Mesenchymal stem cell (in vitro differentiated cells and primary cell): ENCODE data around the gene IL17REL.

ENCODE experiments used
- DNase-seq: peaks from one replicate; pipeline ENCODE4 v3.0.0-alpha.2; 2013
- H2AFZ ChIP-seq: one replicate; pipeline ENCODE4 v1.6.1; 2013; ENCODE audit warnings: low read depth, mild to moderate bottlenecking, control low read depth, inconsistent platforms, low read length, moderate library complexity
- H2AK5ac ChIP-seq: 2 replicates; pipeline ENCODE4 v1.6.1; 2013; ENCODE audit warnings: low read length, moderate library complexity, mild to moderate bottlenecking, inconsistent platforms; ENCODE audit not compliant: severe bottlenecking
- H2BK120ac ChIP-seq: one replicate; pipeline ENCODE4 v1.6.1; 2013; ENCODE audit warnings: low read depth, mild to moderate bottlenecking, inconsistent platforms, low read length, moderate library complexity
- H2BK12ac ChIP-seq, 2 experiments: one replicate each; pipeline ENCODE4 v1.6.1; 2013; ENCODE audit warnings: inconsistent platforms in 2 of 2, low read length in 2 of 2, mild to moderate bottlenecking in 2 of 2, moderate library complexity in 2 of 2, control low read depth in 1 of 2
- H2BK15ac ChIP-seq: one replicate; pipeline ENCODE4 v1.6.1; 2013; ENCODE audit warnings: mild to moderate bottlenecking, low read depth, inconsistent platforms; ENCODE audit not compliant: poor library complexity, severe bottlenecking
- H2BK5ac ChIP-seq: 2 replicates; pipeline ENCODE4 v1.6.1; 2013; ENCODE audit warnings: low read depth, mild to moderate bottlenecking, low read length, control low read depth, inconsistent platforms; ENCODE audit not compliant: poor library complexity, severe bottlenecking
- H3K14ac ChIP-seq, 2 experiments: one replicate each; pipeline ENCODE4 v1.6.1; 2013; ENCODE audit warnings: inconsistent platforms in 2 of 2, low read length in 2 of 2, control low read depth in 1 of 2, mild to moderate bottlenecking in 1 of 2, moderate library complexity in 1 of 2
- H3K18ac ChIP-seq, 2 experiments: one replicate each; pipeline ENCODE4 v1.6.1; 2013; ENCODE audit warnings: inconsistent platforms in 2 of 2, low read length in 2 of 2, control low read depth in 1 of 2, low read depth in 1 of 2, mild to moderate bottlenecking in 1 of 2
- H3K23ac ChIP-seq, 2 experiments: one replicate each; pipeline ENCODE4 v1.6.1; 2013; ENCODE audit warnings: inconsistent platforms in 2 of 2, low read length in 2 of 2, mild to moderate bottlenecking in 2 of 2, moderate library complexity in 2 of 2, control low read depth in 1 of 2
- H3K27ac ChIP-seq: 2 replicates; pipeline ENCODE4 v1.5.1; 2013; ENCODE audit warnings: mild to moderate bottlenecking, moderate library complexity, low read length, control low read depth, inconsistent platforms; ENCODE audit not compliant: poor library complexity, severe bottlenecking
- H3K27me3 ChIP-seq, 2 experiments: 2 replicates each; pipeline versions ENCODE4 v1.6.1 to v1.7.0; 2013; ENCODE audit warnings: low read length in 2 of 2, mild to moderate bottlenecking in 2 of 2, moderate library complexity in 2 of 2, control low read depth in 1 of 2, inconsistent platforms in 1 of 2; ENCODE audit not compliant: control insufficient read depth in 1 of 2, insufficient read depth in 1 of 2
- H3K36me3 ChIP-seq, 2 experiments: 2 replicates each; pipeline versions ENCODE4 v1.6.1 to v1.7.0; 2013; ENCODE audit warnings: low read length in 2 of 2, control low read depth in 1 of 2, inconsistent platforms in 1 of 2, low read depth in 1 of 2, mild to moderate bottlenecking in 1 of 2; ENCODE audit not compliant: insufficient read depth in 2 of 2, control insufficient read depth in 1 of 2
- H3K4ac ChIP-seq, 2 experiments: one replicate each; pipeline ENCODE4 v1.6.1; 2013; ENCODE audit warnings: inconsistent platforms in 2 of 2, low read length in 2 of 2, mild to moderate bottlenecking in 2 of 2, moderate library complexity in 2 of 2, control low read depth in 1 of 2, low read depth in 1 of 2
- H3K4me1 ChIP-seq: 2 replicates; pipeline ENCODE4 v1.6.1; 2013; ENCODE audit warnings: low read depth, low read length, control low read depth; ENCODE audit not compliant: control insufficient read depth, insufficient read depth
- H3K4me2 ChIP-seq: 2 replicates; pipeline ENCODE4 v1.6.1; 2013; ENCODE audit warnings: low read length, mild to moderate bottlenecking, inconsistent platforms; ENCODE audit not compliant: poor library complexity, severe bottlenecking
- H3K4me3 ChIP-seq, 2 experiments: 2 replicates each; pipeline versions ENCODE4 v1.5.1 to v1.7.0; 2013; ENCODE audit warnings: low read length in 2 of 2, mild to moderate bottlenecking in 2 of 2, control low read depth in 1 of 2, low read depth in 1 of 2; ENCODE audit not compliant: insufficient read depth in 1 of 2
- H3K79me1 ChIP-seq: replicated peaks from 2 replicates; pipeline ENCODE4 v1.6.1; 2013; ENCODE audit warnings: mild to moderate bottlenecking, control low read depth, low read length, inconsistent platforms; ENCODE audit not compliant: poor library complexity, severe bottlenecking
- H3K9ac ChIP-seq: 2 replicates; pipeline ENCODE4 v1.7.0; 2013; ENCODE audit warnings: mild to moderate bottlenecking, low read length, moderate library complexity
- H3K9me3 ChIP-seq: 2 replicates; pipeline ENCODE4 v1.7.0; 2013; ENCODE audit warnings: mild to moderate bottlenecking, low read length; ENCODE audit not compliant: control insufficient read depth
- H4K8ac ChIP-seq: one replicate; pipeline ENCODE4 v1.6.1; 2013; ENCODE audit warnings: inconsistent platforms, mild to moderate bottlenecking, low read length, moderate library complexity
- H4K91ac ChIP-seq: one replicate; pipeline ENCODE4 v1.6.1; 2013; ENCODE audit warnings: mild to moderate bottlenecking, low read length, inconsistent platforms
- WGBS: methylation state at CpG from one replicate; pipeline ENCODE4 v1.1.7; 2013; ENCODE audit warnings: mixed read lengths; 5-methylcytosine and 5-hydroxymethylcytosine counted together

The IL17REL gene

DNA sequence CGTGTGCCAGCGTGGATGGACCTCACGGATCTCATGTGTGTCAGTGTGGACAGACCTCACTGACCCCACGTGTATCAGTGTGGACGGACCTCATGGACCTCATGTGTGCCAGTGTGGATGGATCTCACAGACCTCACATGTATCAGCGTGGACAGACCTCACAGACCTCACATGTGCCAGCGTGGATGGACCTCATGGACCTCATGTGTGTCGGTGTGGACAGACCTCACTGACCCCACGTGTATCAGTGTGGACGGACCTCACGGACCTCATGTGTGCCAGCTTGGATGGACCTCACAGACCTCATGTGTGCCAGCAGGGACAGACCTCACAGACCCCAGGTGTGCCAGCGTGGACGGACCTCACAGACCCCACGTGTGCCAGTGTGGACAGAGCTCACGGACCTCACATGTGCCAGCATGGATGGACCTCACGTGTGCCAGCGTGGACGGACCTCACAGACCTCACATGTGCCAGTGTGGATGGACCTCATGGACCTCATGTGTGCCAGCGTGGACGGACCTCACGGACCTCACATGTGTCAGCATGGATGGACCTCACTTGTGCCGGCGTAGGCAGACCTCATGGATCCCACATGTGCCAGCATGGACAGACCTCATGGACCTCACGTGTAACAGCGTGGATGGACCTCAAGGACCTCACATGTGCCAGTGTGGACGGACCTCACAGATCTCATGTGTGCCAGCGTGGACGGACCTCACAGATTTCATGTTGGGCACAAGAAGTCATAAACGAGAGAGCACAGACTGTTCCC is 27.3 kb upstream of the IL17REL start:
- Histone ChIP-seq H2AFZ (no peak overlapping the region), H2AK5ac (no peak overlapping the region), H3K9me3 (peaks cover 24% of the 10 kb centered on the region), H3K9ac (no peak overlapping the region), H3K27me3 (peaks cover 0 to 29% of the 10 kb centered on the region in 2 experiments), H3K4ac (no peak overlapping the region), H2BK12ac (no peak overlapping the region), H3K4me3 (peak overlapping the region in 1 of 2 experiments; percentile 9), H4K8ac (no peak overlapping the region), H3K14ac (no peak overlapping the region), H2BK5ac (no peak overlapping the region), H3K36me3 (no peaks in the 10 kb centered on the region), H3K23ac (no peak overlapping the region), H3K79me1 (no peaks in the 10 kb centered on the region), H3K27ac (no peak overlapping the region), H3K4me1 (no peaks in the 10 kb centered on the region), H2BK15ac (no peak overlapping the region), H3K18ac (no peak overlapping the region), H3K4me2 (no peak overlapping the region), H4K91ac (no peak overlapping the region), H2BK120ac (no peak overlapping the region)
- WGBS = 90% methylated on average over 29 of the region's 29 CpGs
- no peak for DNase-seq

DNA sequence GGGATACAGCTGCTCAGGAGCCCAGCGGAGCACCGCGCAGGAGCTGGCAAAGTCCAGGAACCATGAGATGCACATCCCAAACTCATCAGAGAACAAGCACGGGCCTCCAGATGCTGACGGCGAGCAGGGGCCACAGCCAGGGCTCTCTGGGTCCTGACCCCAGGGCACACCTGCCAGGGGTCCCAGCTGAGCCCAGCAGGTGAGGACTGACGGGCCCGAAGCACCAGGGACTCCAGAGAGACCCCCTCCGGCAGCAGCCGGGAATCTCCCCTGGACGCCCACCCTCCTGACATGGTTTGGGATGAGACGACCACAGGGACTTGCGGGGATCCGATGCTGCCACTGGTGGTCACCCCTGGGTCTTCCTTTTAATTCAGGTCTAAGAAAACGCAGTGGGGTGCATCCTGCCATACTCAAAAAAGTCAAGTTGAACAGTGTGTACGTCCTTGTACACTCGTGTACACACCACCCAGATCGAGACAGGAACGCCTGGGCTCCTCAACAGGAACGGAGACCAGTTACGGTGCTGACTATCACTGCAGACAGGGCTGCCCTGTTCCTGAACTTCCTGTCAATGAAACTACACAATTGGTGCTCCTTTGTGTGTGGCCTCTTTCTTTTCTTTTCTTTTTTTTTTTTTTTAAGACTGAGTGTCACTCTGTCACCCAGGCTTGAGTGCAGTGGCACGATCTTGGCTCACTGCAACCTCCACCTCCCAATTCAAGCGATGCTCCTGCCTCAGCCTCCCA is 23.6 kb upstream of the IL17REL start:
- H3K18ac ChIP-seq = no peak overlapping the region
- no peak overlapping the region for H2BK120ac ChIP-seq
- H3K27me3 ChIP-seq = peaks cover 11 to 50% of the 10 kb centered on the region in 2 experiments
- H3K23ac ChIP-seq = no peak overlapping the region
- H3K79me1 ChIP-seq = no peaks in the 10 kb centered on the region
- no peaks in the 10 kb centered on the region for H3K4me1 ChIP-seq
- no peak overlapping the region for H2BK5ac ChIP-seq
- H3K4me3 ChIP-seq = no peak overlapping the region
- H3K36me3 ChIP-seq = no peaks in the 10 kb centered on the region
- H2AK5ac ChIP-seq = no peak overlapping the region
- H3K14ac ChIP-seq = no peak overlapping the region
- no peak for DNase-seq
- no peak overlapping the region for H2BK15ac ChIP-seq
- peaks cover 20% of the 10 kb centered on the region for H3K9me3 ChIP-seq
- H4K91ac ChIP-seq = no peak overlapping the region
- no peak overlapping the region for H3K4ac ChIP-seq
- no peak overlapping the region for H4K8ac ChIP-seq
- no peak overlapping the region for H3K27ac ChIP-seq
- H2BK12ac ChIP-seq = no peak overlapping the region
- no peak overlapping the region for H2AFZ ChIP-seq
- WGBS = 89% methylated on average over 23 of the region's 23 CpGs
- no peak overlapping the region for H3K9ac ChIP-seq
- H3K4me2 ChIP-seq = no peak overlapping the region

- no peak overlapping the region for H2BK15ac ChIP-seq
- H2BK12ac ChIP-seq = no peak overlapping the region
- H2BK5ac ChIP-seq = no peak overlapping the region
- H3K14ac ChIP-seq = peak overlapping the region in 1 of 2 experiments; percentile 71
- H3K4me3 ChIP-seq = no peak overlapping the region
- no peak for DNase-seq
- H3K23ac ChIP-seq = no peak overlapping the region
- H2AK5ac ChIP-seq = no peak overlapping the region
- H3K4ac ChIP-seq = no peak overlapping the region
- H4K91ac ChIP-seq = no peak overlapping the region
- no peaks in the 10 kb centered on the region for H3K36me3 ChIP-seq
- WGBS = 85% methylated on average over 24 of the region's 24 CpGs
- peaks cover 11 to 59% of the 10 kb centered on the region in 2 experiments for H3K27me3 ChIP-seq
- H4K8ac ChIP-seq = no peak overlapping the region
- peaks cover 20% of the 10 kb centered on the region for H3K9me3 ChIP-seq
- H3K79me1 ChIP-seq = no peaks in the 10 kb centered on the region
- H3K4me2 ChIP-seq = no peak overlapping the region
- H3K27ac ChIP-seq = no peak overlapping the region
- H2AFZ ChIP-seq = no peak overlapping the region
- no peaks in the 10 kb centered on the region for H3K4me1 ChIP-seq
- no peak overlapping the region for H3K9ac ChIP-seq
- no peak overlapping the region for H2BK120ac ChIP-seq
- no peak overlapping the region for H3K18ac ChIP-seq
Observed at GRCh38 chr22:50035131-50035881, 22.7 kb upstream of the IL17REL start.
